Activated T-cell treated with anti-CD3 and anti-CD28 coated beads for 4 hours (primary cell): Measurements from ENCODE around the gene PRKG1.
"Not testable (repeated sequence)": the region's sequence is repeated elsewhere in the genome, so short reads cannot be mapped to it uniquely, and the experiment has no call there.

Experiments
- DNase-seq: peaks from one replicate; pipeline ENCODE4 v3.0.0-alpha.2; 2020

Gene PRKG1

GRCh38 chr10:51178634-51179033 lies 104.3 kb downstream of the PRKG1 start:
- no peak for DNase-seq

GRCh38 chr10:51180141-51180540 lies 105.9 kb downstream of the PRKG1 start:
- no peak for DNase-seq

DNA sequence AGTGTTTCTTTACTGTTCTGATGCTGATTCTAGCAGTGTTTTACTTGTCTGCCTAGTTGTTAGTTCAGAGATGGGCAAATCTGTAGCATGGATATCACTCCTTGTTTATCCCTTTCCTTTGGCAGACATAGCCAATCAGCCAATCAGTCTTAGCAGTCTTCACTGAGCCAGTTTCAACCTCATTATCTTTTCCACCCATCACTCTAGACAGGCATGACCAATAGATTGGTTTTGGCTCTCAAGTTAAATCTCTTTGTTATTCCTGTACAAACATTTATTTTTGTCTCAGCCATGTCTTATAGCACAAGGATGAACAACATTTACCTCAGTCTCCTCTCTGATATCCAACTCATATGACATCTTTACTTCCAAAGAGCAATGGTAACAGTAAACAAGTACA lies 109.5 kb downstream of the PRKG1 start:
- DNase-seq = no peak

DNA sequence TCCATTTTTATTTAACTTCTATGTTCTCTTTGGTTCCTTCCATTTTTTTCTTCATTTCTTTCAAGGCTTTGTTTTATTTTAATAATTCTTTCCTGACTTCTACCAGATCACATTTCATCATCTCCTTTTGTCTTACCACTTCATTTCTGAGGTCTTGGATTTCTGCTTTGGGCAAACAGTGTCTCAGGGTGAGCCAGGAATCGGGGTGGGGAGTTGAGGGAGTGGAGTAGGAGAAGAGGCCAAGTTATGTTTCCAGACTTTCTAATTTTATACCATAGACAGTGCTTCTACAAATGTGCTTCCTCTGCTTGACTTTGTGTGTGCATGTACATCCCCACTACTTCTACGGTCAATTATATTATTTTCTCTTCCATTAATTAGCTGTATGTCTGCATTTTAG lies 112.1 kb downstream of the PRKG1 start:
- no peak for DNase-seq

GRCh38 chr10:51188008-51188407 lies 113.7 kb downstream of the PRKG1 start:
- DNase-seq = no peak

- DNase-seq = no peak
These were observed 114.6 kb downstream of the PRKG1 start for GRCh38 chr10:51188866-51189265.

- DNase-seq = no peak
These were observed 122.4 kb downstream of the PRKG1 start for GRCh38 chr10:51196508-51197175.

- DNase-seq = no peak
These were observed 123.9 kb downstream of the PRKG1 start for GRCh38 chr10:51198170-51198569.

DNA sequence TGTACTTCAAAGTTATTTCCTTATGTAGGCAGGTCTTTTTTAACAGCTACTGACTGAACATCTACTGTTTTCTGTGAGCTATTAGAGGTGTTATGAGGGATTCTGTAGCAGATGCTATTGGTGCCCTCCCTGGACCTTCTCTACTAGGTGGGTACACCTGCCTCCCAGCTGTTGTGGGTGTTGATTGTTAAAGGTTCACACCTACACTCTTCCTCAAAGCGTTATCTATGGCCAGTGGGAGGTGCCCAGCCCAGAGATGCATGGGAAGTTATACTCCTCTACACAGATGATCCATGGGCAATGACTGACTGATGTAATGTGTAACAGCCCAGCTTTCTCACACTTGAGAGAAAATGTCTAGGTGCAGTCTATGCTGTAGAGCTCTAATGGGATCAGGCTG lies 127.7 kb downstream of the PRKG1 start:
- no peak for DNase-seq

- DNase-seq = no peak
These were observed 129.1 kb downstream of the PRKG1 start for GRCh38 chr10:51203359-51203758.

DNA sequence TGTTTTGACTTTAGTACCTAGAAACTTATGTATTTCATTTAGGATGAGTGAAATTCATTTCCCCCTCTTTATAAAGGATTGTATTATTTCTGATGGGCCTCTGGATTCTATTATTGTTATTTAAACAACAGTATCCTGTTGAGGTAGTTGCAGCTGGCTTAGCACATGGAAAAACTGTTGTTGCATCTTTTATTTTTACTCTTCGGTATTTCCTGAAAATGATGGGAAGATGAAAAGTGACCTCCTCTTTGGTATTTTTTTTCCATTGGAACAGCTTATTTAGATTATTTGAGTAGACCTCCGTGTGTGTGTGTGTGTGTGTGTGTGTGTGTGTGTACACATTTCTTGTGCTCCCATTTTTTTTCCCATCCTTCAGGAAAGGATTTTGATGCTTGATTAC lies 129.8 kb downstream of the PRKG1 start:
- no peak for DNase-seq

DNA sequence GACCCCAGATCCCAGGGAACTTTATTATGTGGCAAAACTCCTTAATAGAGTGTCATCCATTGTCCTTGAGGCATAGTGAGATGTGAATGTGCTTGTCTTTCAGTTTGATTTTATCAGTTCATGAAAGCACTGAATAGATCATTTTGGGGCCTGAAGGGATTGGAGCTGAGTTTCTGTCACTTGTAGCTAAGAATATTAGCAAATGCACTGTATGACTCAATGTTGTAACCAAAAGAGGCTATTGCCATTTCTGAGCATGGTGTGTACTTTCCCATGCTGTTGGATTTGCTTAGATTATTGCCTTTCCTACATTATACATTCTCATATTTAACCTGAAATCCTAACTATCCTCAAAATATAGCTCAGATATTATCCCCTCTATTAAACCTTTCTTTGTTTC lies 130.4 kb downstream of the PRKG1 start:
- no peak for DNase-seq

DNA sequence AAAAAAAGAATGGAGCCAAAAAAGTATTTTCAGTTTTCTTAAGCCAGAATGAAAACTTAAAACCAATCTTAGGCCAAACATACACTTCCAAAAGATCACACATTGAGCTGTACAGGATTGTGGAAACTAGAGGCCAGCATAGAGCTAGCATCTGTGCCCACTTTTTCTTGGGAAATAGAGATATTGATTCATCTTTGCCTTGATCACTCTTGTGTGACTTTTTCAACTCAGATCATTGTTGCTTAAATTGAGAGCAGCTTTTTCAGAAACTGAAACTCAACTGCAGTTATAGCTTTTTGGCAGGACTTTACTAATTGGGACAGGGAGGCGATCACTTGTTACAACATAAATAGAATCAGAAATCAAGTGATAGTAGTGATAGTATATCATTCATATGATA lies 132.2 kb downstream of the PRKG1 start:
- DNase-seq = no peak

DNA sequence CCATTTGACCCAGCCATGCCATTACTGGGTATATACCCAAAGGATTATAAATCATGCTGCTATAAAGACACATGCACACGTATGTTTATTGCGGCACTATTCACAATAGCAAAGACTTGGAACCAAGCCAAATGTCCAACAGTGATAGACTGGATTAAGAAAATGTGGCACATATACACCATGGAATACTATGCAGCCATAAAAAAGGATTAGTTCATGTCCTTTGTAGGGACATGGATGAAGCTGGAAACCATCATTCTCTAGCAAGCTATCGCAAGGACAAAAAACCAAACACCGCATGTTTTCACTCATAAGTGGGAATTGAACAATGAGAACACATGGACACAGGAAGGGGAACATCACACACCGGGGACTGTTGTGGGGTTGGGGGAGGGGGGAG lies 138.7 kb downstream of the PRKG1 start:
- not testable (repeated sequence) for DNase-seq

- no peak for DNase-seq
These were observed 140.2 kb downstream of the PRKG1 start for GRCh38 chr10:51214207-51215196.

GRCh38 chr10:51215951-51216834 lies 141.9 kb downstream of the PRKG1 start:
- DNase-seq = no peak

GRCh38 chr10:51217505-51217904 lies 143.2 kb downstream of the PRKG1 start:
- no peak for DNase-seq

GRCh38 chr10:51224671-51225161 lies 150.4 kb downstream of the PRKG1 start:
- DNase-seq = no peak

- no peak for DNase-seq
These were observed 153.8 kb downstream of the PRKG1 start for GRCh38 chr10:51227897-51228713.

GRCh38 chr10:51228714-51229100 lies 154.4 kb downstream of the PRKG1 start:
- DNase-seq = no peak

GRCh38 chr10:51230887-51231585 lies 156.7 kb downstream of the PRKG1 start:
- DNase-seq = no peak
